Femur (tissue), 1 donor: Measurements from ENCODE around the gene PTPRG.
"Not testable (repeated sequence)": the region's sequence is repeated elsewhere in the genome, so short reads cannot be mapped to it uniquely, and the experiment has no call there.

Source experiments
- DNase-seq: peaks from one replicate; pipeline ENCODE4 v3.0.0-alpha.2; 2017

The PTPRG gene

DNA sequence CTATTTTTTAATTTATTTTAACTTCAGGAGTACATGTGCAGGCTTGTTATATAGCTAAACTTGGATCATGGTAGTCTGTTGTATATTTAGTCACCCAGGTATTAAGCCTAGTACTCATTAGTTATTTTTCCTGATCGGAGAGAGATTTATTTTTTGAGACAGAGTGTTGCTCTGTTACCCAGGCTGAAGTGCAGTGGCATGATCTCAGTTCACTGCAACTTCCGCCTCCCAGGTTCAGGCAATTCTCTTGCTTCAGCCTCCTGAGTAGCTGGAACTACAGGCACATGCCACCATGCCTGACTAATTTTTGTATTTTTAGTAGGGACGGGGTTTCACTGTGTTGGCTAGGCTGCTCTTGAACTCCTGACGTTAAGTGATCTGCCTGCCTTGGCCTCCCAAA is 477.4 kb downstream of the PTPRG start:
- not testable (repeated sequence) for DNase-seq

DNA sequence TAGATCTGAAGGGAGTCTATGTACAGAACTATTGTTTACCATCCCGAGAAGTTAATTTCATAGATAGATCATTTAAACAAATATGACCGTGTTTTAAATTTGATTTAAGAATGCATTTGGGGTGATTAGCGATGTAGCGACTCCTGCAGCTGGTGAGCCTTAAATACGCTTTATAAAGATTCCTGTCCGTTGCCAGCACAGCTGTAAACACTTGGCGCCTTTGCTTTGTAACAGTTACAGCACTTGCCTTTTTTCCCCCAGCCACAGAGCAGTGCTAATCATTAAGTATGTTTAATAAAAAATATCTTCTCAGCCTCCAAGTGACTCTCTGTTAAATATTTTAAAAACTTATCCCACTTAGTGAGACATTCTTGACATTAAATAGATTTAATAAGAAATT is 478.2 kb downstream of the PTPRG start:
- peak; percentile 60 for DNase-seq

DNA sequence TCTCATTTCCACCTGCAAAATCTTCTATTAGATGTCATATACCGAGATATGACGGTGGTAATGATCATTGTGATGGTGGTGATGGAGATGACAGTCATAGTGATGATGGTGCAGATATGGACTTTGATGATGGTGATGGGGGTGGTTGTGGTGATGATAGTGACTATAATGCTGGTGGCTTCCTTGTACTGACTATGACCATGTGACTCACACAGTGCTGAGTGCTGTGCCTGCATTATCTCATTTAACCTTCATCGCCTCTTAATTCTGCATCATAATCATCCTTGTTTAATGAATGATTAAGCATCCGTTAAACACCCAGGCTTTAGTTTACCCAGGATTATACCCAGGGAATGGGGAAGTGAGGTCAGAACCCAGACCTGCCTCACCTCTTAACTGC is 480.3 kb downstream of the PTPRG start:
- DNase-seq, result no peak

DNA sequence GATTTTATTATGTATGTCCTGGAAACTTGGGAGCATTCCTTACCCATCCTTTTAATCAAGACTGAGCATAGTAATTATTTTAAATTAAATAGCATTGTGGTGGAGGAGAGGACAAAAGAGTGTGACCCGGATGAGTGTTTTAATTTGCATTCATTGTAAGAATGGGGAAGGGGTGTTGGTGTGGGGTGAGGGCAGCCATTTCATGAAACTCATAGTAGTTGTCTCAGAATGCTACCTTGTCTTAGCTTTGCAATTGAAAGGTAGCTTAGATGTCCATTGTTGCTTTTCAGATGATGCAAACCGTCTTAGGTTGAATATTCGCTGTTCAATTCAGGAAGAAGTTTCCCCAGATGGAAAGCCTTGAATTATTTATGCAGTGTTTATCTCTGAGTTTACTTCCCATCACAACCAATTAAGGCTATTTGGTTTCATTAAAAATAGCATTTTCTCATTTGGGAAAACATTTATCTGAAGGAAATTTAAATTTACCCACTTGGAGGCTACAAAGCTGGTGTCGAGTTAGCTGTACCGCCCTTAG is 483.6 kb downstream of the PTPRG start:
- no peak for DNase-seq

DNA sequence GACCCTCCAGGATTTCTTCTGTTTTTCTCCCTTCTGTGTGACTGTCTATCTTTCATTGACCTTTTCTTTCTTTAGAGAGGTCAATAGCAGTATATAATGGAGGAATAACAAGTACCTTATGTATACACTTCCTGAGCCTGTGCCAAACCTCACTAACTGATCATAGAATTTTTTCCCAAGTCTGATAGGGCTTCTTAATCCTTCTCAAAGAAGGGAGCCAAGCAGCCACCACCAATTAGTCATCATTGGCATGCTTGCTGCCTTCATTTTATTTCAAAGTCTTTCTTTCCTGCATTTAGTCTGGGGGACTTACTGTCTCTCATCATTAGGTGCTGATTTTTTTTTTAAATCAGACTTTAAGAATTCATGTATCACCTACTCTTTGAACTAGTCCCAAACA is 485.0 kb downstream of the PTPRG start:
- no peak for DNase-seq

DNA sequence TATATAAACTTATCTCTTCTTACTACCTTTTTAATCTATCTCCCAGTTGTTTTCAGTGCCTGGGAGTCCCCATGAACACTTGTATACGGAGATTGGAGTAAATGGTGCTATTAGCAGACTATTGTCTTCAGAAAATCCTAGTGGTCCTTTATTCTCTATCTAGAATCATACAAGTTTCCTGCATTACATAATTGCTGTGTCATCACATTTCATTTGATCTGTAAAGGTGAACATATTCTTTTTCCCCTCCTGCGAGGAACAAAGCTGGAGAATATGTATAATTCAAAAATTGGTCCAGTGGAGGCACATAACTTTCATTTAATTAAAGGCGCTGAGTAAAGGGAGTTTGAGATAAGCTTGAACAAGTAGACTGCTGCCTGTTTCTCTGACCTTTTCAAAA is 487.2 kb downstream of the PTPRG start:
- DNase-seq, result no peak

DNA sequence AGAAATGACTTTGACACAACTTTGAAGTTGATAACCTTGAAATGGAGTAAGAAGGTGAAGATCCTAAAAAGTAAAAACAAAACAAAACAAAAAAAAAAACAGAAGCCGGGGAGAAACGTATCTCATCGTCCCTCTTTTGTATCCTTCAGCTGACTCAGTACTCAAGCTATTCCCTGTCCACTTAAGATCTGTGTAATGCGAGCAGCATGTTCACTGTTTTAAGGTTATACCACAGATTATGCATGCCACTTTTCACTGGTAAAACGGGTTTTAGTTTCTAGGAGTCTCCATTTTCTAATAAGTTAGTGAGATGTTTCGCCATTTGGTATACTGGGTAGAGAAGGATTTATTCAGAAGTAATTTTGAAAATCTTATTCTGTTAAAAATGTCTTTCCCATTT is 487.7 kb downstream of the PTPRG start:
- no peak for DNase-seq

DNA sequence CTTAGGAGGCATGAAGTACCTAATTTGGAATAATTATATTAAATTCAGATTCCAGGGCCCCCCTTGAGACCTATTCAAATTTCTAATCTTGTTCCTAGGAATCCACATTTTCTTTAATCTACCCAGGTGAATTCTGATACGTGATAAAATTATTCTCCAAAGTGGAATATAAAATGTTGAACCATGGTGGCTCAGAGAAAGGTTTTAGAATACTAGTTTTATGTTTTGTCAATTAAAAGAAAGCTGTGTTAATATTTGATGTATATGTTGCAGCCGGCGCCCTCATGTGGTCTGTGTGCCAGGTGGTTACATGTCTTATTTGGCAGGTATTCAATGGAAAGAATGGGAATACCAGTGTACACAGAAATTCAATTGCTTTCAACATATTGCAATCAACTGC is 490.1 kb downstream of the PTPRG start:
- no peak for DNase-seq

DNA sequence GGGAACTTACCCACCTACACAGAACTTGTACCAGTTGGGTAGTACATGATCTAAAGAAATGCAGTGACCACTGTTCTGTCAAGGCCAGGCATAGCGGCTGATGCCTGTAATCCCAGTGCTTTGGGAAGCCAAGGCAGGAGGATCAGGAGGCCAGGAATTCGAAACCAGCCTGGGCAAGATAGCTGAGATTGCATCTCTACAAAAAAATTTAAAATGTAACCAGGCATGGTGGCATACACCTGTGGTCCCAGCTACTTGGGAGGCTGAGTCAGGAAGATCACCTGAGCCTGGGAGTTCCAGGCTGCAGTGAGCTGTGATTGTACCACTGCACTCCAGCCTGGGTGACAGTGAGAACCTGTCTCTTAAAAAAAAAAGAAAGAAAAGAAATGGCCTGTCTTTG is 491.0 kb downstream of the PTPRG start:
- DNase-seq, result no peak

DNA sequence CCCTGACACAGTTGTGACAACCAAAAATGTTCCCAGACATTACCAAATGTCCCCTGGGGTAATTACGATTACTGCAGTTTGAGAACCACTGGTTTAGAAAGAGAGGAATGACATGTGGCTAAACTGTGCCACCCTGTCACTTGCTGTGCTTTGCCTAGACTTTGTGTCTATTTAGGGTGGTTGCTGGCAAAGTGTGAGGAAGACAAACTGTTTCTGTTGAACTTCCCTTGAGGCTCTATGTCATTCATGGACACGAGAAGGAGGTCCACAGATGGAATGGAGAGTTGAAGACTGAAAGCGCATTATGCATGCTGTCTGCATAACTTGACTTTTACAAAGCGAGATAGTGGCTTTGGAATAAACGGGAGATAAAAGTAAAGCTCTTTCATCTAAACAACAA is 495.3 kb downstream of the PTPRG start:
- no peak for DNase-seq

DNA sequence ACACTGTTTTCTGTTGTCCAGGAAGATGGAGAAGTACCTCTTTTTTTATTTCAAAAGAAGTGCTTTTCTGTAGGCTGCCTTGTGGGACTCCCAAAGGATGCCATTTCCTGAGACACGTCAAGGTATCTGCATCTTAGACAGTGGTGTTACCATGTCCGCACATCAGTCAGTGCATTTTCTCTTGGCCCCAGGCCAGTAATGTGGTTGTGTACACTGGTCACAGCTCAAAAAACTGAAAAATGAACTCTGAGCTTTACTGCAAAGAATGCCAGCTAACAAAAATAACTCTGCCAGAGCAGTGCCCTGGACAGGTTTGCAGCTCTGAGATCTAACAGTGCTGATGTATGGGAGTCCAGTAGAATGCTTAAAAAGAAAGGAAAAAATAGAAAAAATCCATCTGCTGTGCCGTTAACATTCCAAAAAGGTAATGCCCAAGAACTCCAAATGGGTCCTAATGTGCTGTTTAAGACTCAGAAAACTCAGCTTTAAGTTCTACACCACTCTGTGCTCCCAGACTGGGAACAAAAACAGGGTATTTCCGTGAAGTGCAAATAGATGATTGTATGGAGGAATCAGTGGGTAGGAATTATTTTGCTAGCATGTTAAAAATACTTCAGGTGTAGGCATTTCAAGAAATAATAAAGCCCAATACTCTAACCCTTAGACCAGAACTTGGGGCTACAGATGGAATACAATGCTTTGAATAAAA is 496.1 kb downstream of the PTPRG start:
- DNase-seq, result peak; percentile 23

DNA sequence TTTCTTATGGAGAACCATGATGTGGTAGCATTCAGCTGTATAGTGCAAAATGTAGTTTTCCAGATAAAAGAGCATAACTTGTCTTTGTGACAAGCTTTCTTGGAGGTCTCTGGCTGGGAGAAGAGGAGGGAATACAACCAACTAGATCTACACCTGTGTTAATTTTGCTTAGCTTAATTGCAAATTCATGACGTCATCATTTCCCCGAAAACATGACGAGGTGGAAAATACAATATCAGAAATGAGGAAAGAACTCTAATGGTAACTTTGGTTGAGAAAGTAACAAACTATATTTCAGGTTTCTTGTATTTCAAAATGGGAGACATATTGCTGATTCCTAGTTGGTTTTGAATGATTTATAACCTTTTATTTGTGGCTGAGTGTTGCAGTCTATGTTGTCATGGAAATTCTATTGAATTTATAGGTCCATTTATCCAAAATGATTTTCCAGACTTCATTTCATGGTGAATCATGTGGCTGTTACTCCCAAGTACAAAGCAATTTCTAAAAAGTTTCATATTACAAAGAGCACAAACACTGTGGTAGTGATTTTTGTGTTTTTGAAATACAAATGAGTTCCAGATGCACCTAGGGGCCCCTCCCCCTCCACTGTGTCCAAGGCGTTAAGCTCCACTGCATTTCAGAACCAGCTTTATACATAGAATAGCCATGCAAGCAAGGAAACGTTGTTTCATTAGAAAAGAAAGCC is 504.8 kb downstream of the PTPRG start:
- DNase-seq, result peak; percentile 36

DNA sequence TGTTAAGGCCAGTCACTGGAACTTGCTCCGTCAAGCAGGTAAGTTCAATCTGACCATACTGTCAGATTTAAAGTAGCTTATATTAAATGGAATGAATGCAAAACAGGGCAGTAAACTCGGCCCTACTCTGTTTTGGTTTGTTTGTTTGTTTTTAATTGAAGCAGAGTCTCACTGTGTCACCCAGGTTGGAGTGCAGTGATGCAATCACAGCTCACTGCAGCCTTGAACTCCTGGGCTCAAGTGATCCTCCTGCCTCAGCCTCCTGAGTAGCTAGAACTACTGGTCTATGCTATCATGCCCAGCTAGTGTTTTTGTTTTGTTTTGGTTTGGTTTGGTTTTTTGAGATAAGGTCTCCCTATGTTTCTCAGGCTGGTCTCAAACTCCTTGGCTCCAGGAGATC is 507.0 kb downstream of the PTPRG start:
- DNase-seq, result no peak

DNA sequence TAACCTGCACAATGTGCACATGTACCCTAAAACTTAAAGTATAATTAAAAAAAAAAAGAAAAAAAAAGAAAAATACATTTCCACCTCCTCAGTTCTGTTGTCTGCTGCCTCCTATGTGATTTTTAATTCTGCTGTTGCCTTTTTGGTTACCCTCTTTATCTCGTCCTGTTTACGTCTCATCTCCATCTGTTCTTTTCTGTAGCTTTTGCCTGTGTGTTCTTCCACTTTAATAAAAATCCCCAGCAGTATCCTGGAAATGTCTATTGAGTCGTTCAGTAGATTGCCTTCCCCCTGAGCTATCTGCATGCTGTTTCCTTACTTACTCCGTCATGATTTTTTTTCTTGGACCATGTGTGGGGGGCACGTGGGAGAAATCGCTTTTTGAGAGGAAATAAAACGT is 509.5 kb downstream of the PTPRG start:
- DNase-seq, result no peak

DNA sequence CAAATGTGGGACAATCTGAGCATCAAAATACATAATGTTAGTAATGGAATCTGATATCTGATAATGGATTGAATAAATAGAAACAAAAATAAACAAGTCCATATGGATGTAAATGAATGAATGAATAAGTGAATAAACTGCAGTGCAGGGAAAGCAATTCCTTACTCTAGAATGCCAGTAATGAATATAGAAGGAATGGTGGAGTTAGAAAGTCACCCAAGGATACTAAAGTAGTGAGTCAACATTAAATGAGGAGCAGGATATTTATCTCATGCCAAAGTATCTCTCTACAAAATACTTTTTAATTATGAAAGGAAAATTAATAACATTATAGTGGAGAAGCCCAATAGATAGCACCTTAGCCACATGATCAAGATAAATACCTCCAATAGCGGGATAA is 511.7 kb downstream of the PTPRG start:
- DNase-seq, result no peak

DNA sequence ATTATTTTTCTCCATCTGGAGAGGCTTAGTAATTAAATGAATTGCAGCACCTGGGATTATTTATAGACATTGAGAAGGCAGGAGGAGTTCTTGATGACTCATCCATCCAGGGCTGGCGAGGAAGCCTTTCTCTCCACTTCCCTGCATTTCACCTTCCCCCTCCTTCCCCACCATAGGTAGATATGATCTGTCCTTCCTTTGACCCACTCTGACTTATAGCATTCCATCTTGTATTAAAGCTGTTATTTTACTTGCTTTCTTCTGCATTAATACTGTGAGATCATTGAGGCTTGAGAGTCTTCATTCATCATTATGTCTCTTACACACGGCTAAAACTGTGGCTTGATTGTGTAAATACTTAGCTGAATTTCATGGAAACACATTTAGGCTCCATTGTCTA is 523.2 kb downstream of the PTPRG start:
- no peak for DNase-seq

DNA sequence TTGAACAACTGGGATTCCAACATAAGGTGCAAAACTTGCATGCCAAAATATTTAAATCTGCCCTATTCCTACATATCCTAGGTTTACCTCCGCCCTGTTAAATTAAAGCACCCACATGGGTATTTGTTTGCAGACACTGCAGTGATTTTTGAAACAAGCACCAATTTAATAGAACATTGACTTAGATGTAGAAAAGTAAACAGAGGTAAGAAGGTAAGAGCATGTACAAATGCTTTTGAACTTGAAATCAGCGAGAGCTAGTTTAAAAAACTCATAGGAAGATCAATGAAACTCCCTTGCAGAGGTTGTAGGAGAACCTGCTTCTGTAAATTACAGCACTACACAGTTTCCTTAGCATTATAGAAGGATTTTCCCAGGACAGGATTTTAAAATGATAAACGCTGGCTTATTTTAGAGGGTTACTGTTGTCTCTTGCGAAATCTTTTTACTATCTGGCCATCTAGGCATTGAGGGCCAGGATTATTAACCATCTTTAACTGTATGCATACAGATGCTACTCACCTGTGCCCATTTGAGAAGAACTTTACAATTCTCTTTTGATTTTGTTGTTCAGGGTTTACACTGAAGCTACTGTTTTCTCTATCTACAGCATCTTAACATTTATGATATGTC is 527.2 kb downstream of the PTPRG start:
- no peak for DNase-seq

DNA sequence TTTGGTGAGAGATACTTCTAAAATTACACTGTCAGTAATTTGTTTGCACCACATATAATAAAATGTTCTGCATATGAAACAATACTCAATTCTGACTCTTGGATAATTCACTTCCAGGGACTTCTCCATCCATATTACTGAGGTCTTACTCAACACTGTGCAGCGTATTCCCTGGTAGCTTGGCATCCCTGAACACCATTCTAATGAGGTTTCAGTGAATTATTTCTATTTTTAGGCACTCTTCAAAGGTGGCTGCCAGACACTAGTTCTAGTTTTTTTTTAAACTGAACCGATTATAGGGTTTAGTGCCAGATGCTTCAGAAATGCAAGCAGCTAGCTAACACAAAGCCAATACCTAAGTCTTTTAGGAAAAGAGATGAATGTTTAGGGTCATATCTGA is 528.7 kb downstream of the PTPRG start:
- no peak for DNase-seq

DNA sequence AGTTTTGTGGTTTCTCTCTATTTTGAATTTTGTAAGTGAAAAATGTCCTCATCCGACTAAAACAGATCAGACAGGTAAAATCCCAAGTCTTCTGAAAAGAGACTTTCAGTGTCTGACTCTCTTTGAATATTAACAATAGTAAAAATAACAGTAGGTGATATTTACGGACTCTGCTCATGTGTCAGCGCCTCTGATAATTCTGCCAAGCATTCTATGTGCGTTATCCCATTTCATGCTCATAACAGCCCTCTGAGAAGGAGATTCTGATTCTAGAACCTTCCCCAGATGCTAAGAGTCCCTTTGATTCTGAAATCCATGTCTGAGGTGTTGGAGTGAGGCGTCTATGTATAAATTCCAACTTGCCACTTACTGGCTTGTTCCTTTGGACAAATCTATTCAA is 529.1 kb downstream of the PTPRG start:
- DNase-seq, result no peak

DNA sequence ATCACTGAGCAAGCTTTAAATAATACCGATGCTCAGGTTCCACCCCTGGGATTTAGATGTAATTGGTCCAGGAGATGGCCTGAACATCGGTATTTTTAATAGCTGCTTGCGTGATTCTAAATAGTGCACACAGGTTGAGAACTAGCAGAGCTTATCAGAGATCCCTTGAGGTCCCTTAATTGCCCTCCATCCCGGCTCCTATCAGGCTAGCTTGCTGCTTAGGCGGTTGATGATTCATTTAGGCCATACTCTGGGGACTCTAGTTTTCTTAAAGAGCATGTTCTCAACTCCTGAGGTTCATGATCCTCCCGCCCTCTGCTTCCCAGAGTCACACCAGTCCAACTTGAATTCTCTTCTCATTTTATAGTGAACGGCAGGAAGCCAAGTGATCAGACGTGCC is 531.7 kb downstream of the PTPRG start:
- no peak for DNase-seq

DNA sequence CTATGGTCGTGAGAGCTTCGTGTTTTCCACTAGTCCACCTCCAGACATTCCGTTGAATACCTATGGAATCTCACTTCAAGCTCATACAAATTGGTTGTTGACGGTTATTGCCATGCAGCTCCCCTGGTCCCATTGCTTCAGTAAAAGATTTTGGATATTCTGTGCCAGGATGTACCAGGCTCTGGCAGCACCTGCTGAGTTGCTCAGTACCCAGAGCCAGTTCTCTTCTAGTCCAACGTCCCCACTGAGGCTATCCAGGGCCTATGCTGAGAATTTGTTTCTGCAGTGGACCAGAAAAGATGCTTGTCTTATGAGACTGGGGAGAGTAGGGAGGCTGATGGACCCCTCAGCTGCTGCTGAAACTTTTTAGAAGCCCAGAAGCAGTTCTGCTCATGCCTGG is 533.1 kb downstream of the PTPRG start:
- DNase-seq, result no peak

DNA sequence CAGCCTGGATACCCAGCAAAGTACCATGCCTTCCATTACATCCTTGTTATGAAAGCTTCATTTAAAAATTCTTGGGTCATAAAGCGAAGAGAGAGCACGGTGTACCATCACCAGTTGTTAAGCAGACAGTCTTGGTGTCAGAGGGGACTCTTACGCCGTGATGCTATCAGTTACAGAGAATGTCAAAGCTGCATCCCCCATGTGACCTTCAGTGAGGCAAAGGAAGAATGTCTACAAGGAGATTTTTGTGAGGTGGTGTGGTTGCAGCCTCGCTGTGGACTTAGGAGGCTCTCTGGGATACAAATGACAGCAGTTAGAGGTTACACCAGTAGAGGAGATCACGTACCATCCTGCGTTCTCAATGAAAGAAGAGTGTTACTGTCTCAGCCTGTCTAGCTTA is 533.7 kb downstream of the PTPRG start:
- DNase-seq, result no peak

DNA sequence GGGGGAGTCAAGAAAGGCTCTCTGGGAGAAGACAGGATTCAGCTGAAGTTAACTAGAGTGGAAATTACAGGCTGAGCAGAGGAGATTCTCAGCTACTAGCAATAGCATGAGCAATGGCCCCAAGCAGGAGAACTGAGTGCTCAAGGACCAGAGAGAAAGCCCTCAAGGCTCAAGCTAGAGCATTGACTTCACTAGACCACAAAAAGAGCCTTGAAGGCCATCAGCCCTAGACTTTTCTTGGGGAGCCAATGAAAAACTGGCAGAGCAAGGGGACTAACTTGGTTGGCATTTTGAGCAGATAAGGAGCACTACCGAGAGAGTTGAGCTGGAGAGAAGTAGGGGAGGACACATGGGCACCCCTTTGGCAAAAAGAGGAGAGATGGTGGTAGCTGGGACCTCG is 534.4 kb downstream of the PTPRG start:
- no peak for DNase-seq

DNA sequence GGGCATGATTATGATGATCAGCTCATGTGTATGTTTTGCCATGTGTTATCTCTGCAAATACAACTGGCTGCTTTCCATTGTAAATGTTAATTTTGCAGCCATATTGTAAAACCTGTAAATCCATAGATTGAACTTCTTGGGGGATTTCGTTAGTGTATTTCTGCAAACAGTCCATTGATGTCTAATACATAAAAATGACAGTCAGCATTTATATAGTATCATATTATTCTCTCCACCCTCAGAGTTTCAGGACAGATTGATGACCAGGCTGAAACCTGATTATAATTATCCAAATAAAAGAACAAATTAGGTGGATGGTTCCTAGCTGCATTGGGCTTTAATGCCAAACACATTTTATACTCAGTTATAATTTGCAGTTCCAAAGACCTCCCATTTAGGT is 535.1 kb downstream of the PTPRG start:
- DNase-seq, result no peak
